ENCODE data around the gene CCDC187. TPM values are rescaled to one million over a fixed set of nuclear protein-coding genes. Genes with fewer than 3 reads are reported as not detected.

CCDC187 gene
- total RNA-seq, 1 donor from 2014 or later: not detected

GRCh38 chr9:136300016-136300545, 3.8 kb downstream of the CCDC187 start:
- H3K4me3 Mint-ChIP-seq (ENCODE audit: unreplicated experiment): no peak overlapping the region
- H3K27me3 Mint-ChIP-seq (ENCODE audit: low read depth): peaks cover 3% of the 10 kb centered on the region
- TF ChIP-seq, protein P1, sequence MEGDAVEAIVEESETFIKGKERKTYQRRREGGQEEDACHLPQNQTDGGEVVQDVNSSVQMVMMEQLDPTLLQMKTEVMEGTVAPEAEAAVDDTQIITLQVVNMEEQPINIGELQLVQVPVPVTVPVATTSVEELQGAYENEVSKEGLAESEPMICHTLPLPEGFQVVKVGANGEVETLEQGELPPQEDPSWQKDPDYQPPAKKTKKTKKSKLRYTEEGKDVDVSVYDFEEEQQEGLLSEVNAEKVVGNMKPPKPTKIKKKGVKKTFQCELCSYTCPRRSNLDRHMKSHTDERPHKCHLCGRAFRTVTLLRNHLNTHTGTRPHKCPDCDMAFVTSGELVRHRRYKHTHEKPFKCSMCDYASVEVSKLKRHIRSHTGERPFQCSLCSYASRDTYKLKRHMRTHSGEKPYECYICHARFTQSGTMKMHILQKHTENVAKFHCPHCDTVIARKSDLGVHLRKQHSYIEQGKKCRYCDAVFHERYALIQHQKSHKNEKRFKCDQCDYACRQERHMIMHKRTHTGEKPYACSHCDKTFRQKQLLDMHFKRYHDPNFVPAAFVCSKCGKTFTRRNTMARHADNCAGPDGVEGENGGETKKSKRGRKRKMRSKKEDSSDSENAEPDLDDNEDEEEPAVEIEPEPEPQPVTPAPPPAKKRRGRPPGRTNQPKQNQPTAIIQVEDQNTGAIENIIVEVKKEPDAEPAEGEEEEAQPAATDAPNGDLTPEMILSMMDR (IDR thresholded peaks at IDR 0.05): no peak
- DNase-seq (ENCODE audit: low spot score): no peak
- H3K4me1 Mint-ChIP-seq (ENCODE audit: low read depth): peaks cover 5% of the 10 kb centered on the region
- peaks cover 1% of the 10 kb centered on the region for H3K36me3 Mint-ChIP-seq (ENCODE audit: low read depth)
- no peaks in the 10 kb centered on the region for H3K9me3 Mint-ChIP-seq (ENCODE audit: low read depth)
- no peak overlapping the region for H3K27ac Mint-ChIP-seq (ENCODE audit: unreplicated experiment)

- H3K4me1 Mint-ChIP-seq (ENCODE audit: low read depth): peaks cover 5% of the 10 kb centered on the region
- no peak overlapping the region for H3K27ac Mint-ChIP-seq (ENCODE audit: unreplicated experiment)
- TF ChIP-seq, protein P1 (IDR thresholded peaks at IDR 0.05): no peak
- no peak overlapping the region for H3K4me3 Mint-ChIP-seq (ENCODE audit: unreplicated experiment)
- DNase-seq (ENCODE audit: low spot score): no peak
- no peaks in the 10 kb centered on the region for H3K9me3 Mint-ChIP-seq (ENCODE audit: low read depth)
- H3K27me3 Mint-ChIP-seq (ENCODE audit: low read depth): peaks cover 3% of the 10 kb centered on the region
- H3K36me3 Mint-ChIP-seq (ENCODE audit: low read depth): peaks cover 1% of the 10 kb centered on the region
Observed at GRCh38 chr9:136299541-136299940, 4.4 kb downstream of the CCDC187 start.

DNA sequence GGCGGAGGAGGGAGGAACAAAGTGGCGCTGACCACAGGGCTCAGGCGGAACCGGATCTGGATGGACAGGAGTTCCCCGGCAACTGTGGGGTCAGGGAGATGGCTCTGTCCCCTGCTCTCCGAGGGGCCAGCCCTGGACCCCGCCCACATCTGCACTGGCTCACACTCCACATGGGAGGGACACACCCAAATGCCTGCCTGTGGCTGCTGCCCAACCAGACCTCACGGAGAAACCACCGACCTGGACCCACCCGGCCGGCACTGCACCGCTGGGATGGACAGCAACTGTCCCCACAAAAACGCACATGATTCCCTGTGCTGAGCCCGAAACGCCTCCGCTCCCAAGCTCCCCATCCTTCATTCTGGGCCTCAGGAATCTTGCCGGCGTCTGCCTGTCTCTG, 4.8 kb downstream of the CCDC187 start:
- Mint-ChIP-seq H3K36me3 (ENCODE audit: low read depth) (peaks cover 1% of the 10 kb centered on the region), H3K27me3 (ENCODE audit: low read depth) (peaks cover 3% of the 10 kb centered on the region), H3K27ac (ENCODE audit: unreplicated experiment) (no peak overlapping the region), H3K4me3 (ENCODE audit: unreplicated experiment) (no peak overlapping the region), H3K4me1 (ENCODE audit: low read depth) (peaks cover 5% of the 10 kb centered on the region), H3K9me3 (ENCODE audit: low read depth) (no peaks in the 10 kb centered on the region)
- DNase-seq (ENCODE audit: low spot score): no peak
- TF ChIP-seq, protein P1 (IDR thresholded peaks at IDR 0.05): no peak

GRCh38 chr9:136297766-136298735, 5.8 kb downstream of the CCDC187 start:
- peaks cover 1% of the 10 kb centered on the region for H3K36me3 Mint-ChIP-seq (ENCODE audit: low read depth)
- no peak overlapping the region for H3K27ac Mint-ChIP-seq (ENCODE audit: unreplicated experiment)

More at GRCh38 chr9:136297766-136298735, 5.8 kb downstream of the CCDC187 start:
- Mint-ChIP-seq H3K4me3 (ENCODE audit: unreplicated experiment) (no peak overlapping the region), H3K9me3 (ENCODE audit: low read depth) (no peaks in the 10 kb centered on the region), H3K4me1 (ENCODE audit: low read depth) (peaks cover 5% of the 10 kb centered on the region), H3K27me3 (ENCODE audit: low read depth) (peaks cover 3% of the 10 kb centered on the region)
- TF ChIP-seq, protein P1 (IDR thresholded peaks at IDR 0.05): no peak
- no peak for DNase-seq (ENCODE audit: low spot score)
